CD4-positive, alpha-beta T cell (primary cell): Measurements from ENCODE around the gene PTTG2. TPM values are rescaled to one million over a fixed set of nuclear protein-coding genes. Genes with fewer than 3 reads are reported as not detected.

Experiments
- ATAC-seq: fragments of 200-7000 bp; cut with Tn5 transposase; one replicate; pipeline ENCODE4 v1.10.0; 2022; ENCODE audit warnings: mild to moderate bottlenecking; ENCODE audit not compliant: poor library complexity
- CTCF ChIA-PET: fragments of 350-600 bp; sonication (Branson Sonifier 250); formaldehyde crosslinking; loops from one replicate; lab custom pipeline; 2021; ENCODE audit warnings: antibody characterized with exemption, inconsistent platforms; lab: Charles Lee
- POLR2A ChIA-PET: fragments of 350-600 bp; sonication (Branson Sonifier 250); formaldehyde crosslinking; loops from one replicate; lab custom pipeline; 2021; ENCODE audit warnings: antibody characterized with exemption, inconsistent platforms; lab: Charles Lee
- DNase-seq, 14 experiments: peaks; one replicate each; pipeline ENCODE4 v3.0.0-alpha.2; 2013 to 2020; ENCODE audit warnings: mixed read lengths in 2 of 14
- H3K27ac ChIP-seq, 2 donors: one replicate each; pipeline versions ENCODE4 v1.5.1 to v1.7.0; 2013; ENCODE audit warnings: low read length in 2 of 2, low read depth in 1 of 2, mild to moderate bottlenecking in 1 of 2
- H3K27me3 ChIP-seq, 2 experiments: 1 replicate in 1 of 2; 2 replicates in 1 of 2; pipeline versions ENCODE4 v1.6.1 to v1.7.0; 2013; ENCODE audit warnings: low read length in 2 of 2, control low read depth in 1 of 2, mild to moderate bottlenecking in 1 of 2, moderate library complexity in 1 of 2; ENCODE audit not compliant: insufficient read depth in 2 of 2, control insufficient read depth in 1 of 2
- H3K36me3 ChIP-seq: one replicate; pipeline ENCODE4 v1.6.1; 2013; ENCODE audit warnings: low read length, control low read depth; ENCODE audit not compliant: insufficient read depth
- H3K4me1 ChIP-seq: one replicate; pipeline ENCODE4 v1.6.1; 2013; ENCODE audit warnings: low read length, control low read depth; ENCODE audit not compliant: insufficient read depth
- H3K4me3 ChIP-seq: one replicate; pipeline ENCODE4 v1.5.1; 2013; ENCODE audit warnings: mild to moderate bottlenecking, low read length, moderate library complexity
- H3K9me3 ChIP-seq, 2 experiments: 1 replicate in 1 of 2; 2 replicates in 1 of 2; pipeline versions ENCODE4 v1.6.1 to v1.7.0; 2013; ENCODE audit warnings: low read length in 2 of 2, mild to moderate bottlenecking in 2 of 2, control low read depth in 1 of 2, moderate library complexity in 1 of 2; ENCODE audit not compliant: control insufficient read depth in 1 of 2, insufficient read depth in 1 of 2
- H3K27ac Mint-ChIP-seq: one replicate; pipeline ENCODE4 v1.8.0; 2020; ENCODE audit warnings: mixed read lengths
- H3K27me3 Mint-ChIP-seq: one replicate; pipeline ENCODE4 v1.8.0; 2021; ENCODE audit warnings: mixed read lengths
- H3K36me3 Mint-ChIP-seq: one replicate; pipeline ENCODE4 v1.8.0; 2021; ENCODE audit warnings: low read depth, mixed read lengths
- H3K4me1 Mint-ChIP-seq: one replicate; pipeline ENCODE4 v1.8.0; 2021; ENCODE audit warnings: low read depth, mixed read lengths
- H3K4me3 Mint-ChIP-seq: one replicate; pipeline ENCODE4 v1.8.0; 2020; ENCODE audit warnings: mild to moderate bottlenecking, mixed read lengths
- H3K9me3 Mint-ChIP-seq: one replicate; pipeline ENCODE4 v1.8.0; 2020; ENCODE audit warnings: mixed read lengths
- intact Hi-C, 2 experiments: fragments of 100-400 bp; cut with DNase I in 1 of 2; cut with micrococcal nuclease in 1 of 2; formaldehyde crosslinking; loops; one replicate each; pipeline versions ENCODE4 v1.15.1 to v1.9.0; 2023 to 2025; cut with DNase I, micrococcal nuclease
- total RNA-seq, 174 experiments: library from RNA in 2 of 174; stranded (reverse) in 2 of 174; gene quantifications; one replicate each; pipeline ENCODE4 v1.2.3 and lab custom pipeline; 2021 to 2026
- TF ChIP-seq, protein P1 (sequence below): fragments of 200-600 bp; IDR thresholded peaks from one replicate; pipeline ENCODE4 v1.8.0; 2022; ENCODE audit warnings: antibody characterized with exemption, mild to moderate bottlenecking

PTTG2 gene
- total RNA-seq, 2 experiments from 2014 or later, result 0.55 to 1.3 TPM

DNA sequence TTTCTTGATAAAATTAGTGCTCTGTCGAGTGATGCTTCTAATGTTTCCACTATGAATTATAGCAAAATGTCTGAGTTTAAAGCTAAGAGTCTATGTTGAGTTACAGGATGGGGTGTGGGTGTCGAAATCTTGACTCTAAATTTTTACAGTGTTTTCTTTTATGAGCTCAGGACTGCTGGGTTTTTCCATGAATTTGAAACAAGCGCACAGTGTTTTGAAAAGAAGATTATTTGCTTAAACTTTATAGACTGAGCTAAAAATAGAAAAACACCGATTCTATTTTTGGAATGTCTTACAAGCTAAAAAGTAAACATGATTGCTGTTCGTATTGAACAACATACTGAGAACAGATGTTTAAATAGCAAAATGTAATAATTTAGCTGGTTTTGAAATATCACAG lies 7.5 kb downstream of the PTTG2 start:
- no peak for DNase-seq
- peaks cover 23% of the 10 kb centered on the region for H3K4me1 Mint-ChIP-seq
- CTCF ChIA-PET, result interaction anchor here (0.5 kb wide), 1 partner anchor 474 kb away, joined by 3 read pairs; no protein-coding TSS in a partner anchor

DNA sequence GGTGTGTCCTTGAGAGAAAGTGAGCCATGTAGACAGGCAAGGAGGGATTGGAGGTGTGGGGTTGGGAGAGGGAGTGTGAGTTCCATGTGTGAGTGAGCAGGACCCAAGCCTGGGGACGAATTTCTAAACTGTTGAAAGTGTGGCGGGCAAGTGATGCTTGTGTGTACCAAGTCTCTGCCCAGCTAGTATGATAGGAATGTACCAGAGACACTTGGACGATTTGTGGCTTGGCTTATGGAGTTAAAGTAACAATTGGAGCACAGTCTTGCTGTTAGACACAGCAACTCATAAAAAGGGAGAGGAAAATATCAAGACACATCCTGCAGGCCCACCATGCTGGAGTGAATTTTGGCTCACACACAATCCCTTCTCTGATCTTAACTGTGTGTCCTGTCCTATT lies 8.5 kb downstream of the PTTG2 start:
- no peak overlapping the region for H3K27ac Mint-ChIP-seq
- ChIA-PET CTCF (no interaction called here), POLR2A (no interaction called here)
- H3K27me3 ChIP-seq, result no peaks in the 10 kb centered on the region
- H3K9me3 Mint-ChIP-seq, result no peaks in the 10 kb centered on the region
- no peak for ATAC-seq
- peaks cover 2% of the 10 kb centered on the region for H3K36me3 ChIP-seq
- H3K9me3 ChIP-seq, result no peaks in the 10 kb centered on the region
- H3K4me3 ChIP-seq, result no peak overlapping the region
- intact Hi-C loops, result no loop called here
- TF ChIP-seq, protein P1, sequence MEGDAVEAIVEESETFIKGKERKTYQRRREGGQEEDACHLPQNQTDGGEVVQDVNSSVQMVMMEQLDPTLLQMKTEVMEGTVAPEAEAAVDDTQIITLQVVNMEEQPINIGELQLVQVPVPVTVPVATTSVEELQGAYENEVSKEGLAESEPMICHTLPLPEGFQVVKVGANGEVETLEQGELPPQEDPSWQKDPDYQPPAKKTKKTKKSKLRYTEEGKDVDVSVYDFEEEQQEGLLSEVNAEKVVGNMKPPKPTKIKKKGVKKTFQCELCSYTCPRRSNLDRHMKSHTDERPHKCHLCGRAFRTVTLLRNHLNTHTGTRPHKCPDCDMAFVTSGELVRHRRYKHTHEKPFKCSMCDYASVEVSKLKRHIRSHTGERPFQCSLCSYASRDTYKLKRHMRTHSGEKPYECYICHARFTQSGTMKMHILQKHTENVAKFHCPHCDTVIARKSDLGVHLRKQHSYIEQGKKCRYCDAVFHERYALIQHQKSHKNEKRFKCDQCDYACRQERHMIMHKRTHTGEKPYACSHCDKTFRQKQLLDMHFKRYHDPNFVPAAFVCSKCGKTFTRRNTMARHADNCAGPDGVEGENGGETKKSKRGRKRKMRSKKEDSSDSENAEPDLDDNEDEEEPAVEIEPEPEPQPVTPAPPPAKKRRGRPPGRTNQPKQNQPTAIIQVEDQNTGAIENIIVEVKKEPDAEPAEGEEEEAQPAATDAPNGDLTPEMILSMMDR, result no peak
- peaks cover 7% of the 10 kb centered on the region for H3K36me3 Mint-ChIP-seq
- DNase-seq, result no peak
- H3K4me3 Mint-ChIP-seq, result no peak overlapping the region
- H3K27ac ChIP-seq, result no peak overlapping the region
- no peaks in the 10 kb centered on the region for H3K27me3 Mint-ChIP-seq
- H3K4me1 ChIP-seq, result no peaks in the 10 kb centered on the region
- H3K4me1 Mint-ChIP-seq, result peaks cover 23% of the 10 kb centered on the region

More for the DNA sequence above, 7.5 kb downstream of the PTTG2 start:
- TF ChIP-seq, protein P1, result no peak
- no peaks in the 10 kb centered on the region for H3K27me3 ChIP-seq
- H3K27ac ChIP-seq, result no peak overlapping the region
- H3K9me3 ChIP-seq, result no peaks in the 10 kb centered on the region
- H3K4me3 ChIP-seq, result no peak overlapping the region
- H3K36me3 ChIP-seq, result peaks cover 2% of the 10 kb centered on the region
- Mint-ChIP-seq H3K9me3 (no peaks in the 10 kb centered on the region), H3K27me3 (no peaks in the 10 kb centered on the region), H3K27ac (no peak overlapping the region), H3K36me3 (peaks cover 7% of the 10 kb centered on the region), H3K4me3 (no peak overlapping the region)
- ATAC-seq, result no peak
- POLR2A ChIA-PET, result interaction anchor here (0.9 kb wide), 1 partner anchor 9 kb away, joined by 4 read pairs; no protein-coding TSS in a partner anchor
- no peaks in the 10 kb centered on the region for H3K4me1 ChIP-seq
- intact Hi-C loops, result no loop called here

DNA sequence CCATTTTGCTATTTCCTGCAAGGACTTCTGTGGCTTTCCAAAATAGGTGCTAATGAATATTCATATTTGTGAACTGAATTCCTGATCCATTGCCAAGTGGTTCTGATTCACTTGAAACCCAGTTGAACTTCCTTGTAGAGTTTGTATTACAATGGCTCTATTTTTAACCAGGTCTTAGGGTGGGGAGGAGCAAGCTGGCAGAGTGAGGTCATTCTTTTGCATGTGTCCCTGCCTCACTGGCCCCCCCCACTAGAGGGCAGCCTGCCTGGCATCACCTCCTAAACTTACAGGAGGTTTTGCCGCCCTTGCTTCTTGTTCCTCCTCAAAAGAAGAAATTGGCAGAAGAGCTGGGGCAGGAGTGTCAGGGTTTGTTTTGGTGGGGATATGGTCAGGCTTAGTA lies 10.5 kb downstream of the PTTG2 start:
- ATAC-seq, result peak; percentile 91
- Mint-ChIP-seq H3K36me3 (peaks cover 7% of the 10 kb centered on the region), H3K27me3 (no peaks in the 10 kb centered on the region), H3K4me1 (peaks cover 23% of the 10 kb centered on the region), H3K9me3 (no peaks in the 10 kb centered on the region), H3K27ac (no peak overlapping the region), H3K4me3 (no peak overlapping the region)
- no peak overlapping the region for H3K4me3 ChIP-seq
- ChIA-PET CTCF (interaction anchor here (0.7 to 1.5 kb wide), 3 partner anchors 12 to 74 kb away, joined by 3 to 6 read pairs (median 4); no protein-coding TSS in a partner anchor), POLR2A (no interaction called here)
- DNase-seq, result peak in 13 of 14 experiments; percentile 19 to 79 (median 44)
- H3K27me3 ChIP-seq, result no peaks in the 10 kb centered on the region
- H3K27ac ChIP-seq, result no peak overlapping the region
- intact Hi-C loops, result loop anchor here (2.0 to 10.0 kb wide), 3 partner anchors 164 to 1384 kb away; no protein-coding TSS in a partner anchor
- no peaks in the 10 kb centered on the region for H3K9me3 ChIP-seq
- no peaks in the 10 kb centered on the region for H3K4me1 ChIP-seq
- TF ChIP-seq, protein P1, result no peak
- peaks cover 2% of the 10 kb centered on the region for H3K36me3 ChIP-seq
